GM13976 (cell line): ENCODE measurements around the gene UCHL3.

Experiments used
- DNase-seq: peaks from one replicate; pipeline ENCODE4 v3.0.0; 2012; ENCODE audit warnings: low spot score
- CTCF ChIP-seq: IDR thresholded peaks from 2 replicates; pipeline ENCODE4 v1.5.1; 2012; ENCODE audit warnings: borderline replicate concordance, mild to moderate bottlenecking; ENCODE audit not compliant: insufficient read depth; ENCODE audit errors: extremely low read depth, missing control alignments, control extremely low read depth
- in situ Hi-C: fragments of 300-500 bp; cut with MboI; formaldehyde crosslinking; loops from one replicate; pipeline ENCODE4 v1.12.0; 2022; ENCODE audit warnings: low sequenced_read_pairs, mixed read lengths, inconsistent platforms; ENCODE audit not compliant: unreplicated experiment

The UCHL3 gene

GRCh38 chr13:75549262-75550158 is at the start of gene UCHL3:
Gene UCHL3 (plus strand): TSS chr13:75549791. CDS start chr13:75549821, 30 bp downstream.
- peak; percentile 92 for TF ChIP-seq CTCF
- peak; percentile 97 for DNase-seq
- in situ Hi-C loops = no loop called here

- no peak for TF ChIP-seq CTCF
- in situ Hi-C loops = no loop called here
- DNase-seq = no peak
These were observed 44.3 kb upstream of the UCHL3 start for GRCh38 chr13:75505327-75505726.

- TF ChIP-seq CTCF = no peak
- DNase-seq = no peak
- in situ Hi-C loops = no loop called here
These were observed 43.6 kb upstream of the UCHL3 start for GRCh38 chr13:75506018-75506417.

GRCh38 chr13:75507027-75508001 is 42.3 kb upstream of the UCHL3 start:
- TF ChIP-seq CTCF = no peak
- in situ Hi-C loops = no loop called here
- DNase-seq = no peak

- no peak for TF ChIP-seq CTCF
- no peak for DNase-seq
- in situ Hi-C loops = no loop called here
These were observed 41.5 kb upstream of the UCHL3 start for GRCh38 chr13:75508002-75508548.

- no peak for DNase-seq
- no peak for TF ChIP-seq CTCF
- in situ Hi-C loops = no loop called here
These were observed 38.5 kb upstream of the UCHL3 start for GRCh38 chr13:75511051-75511625.
